ENCODE measurements around the gene OR52J3.
"Not testable (repeated sequence)": the region's sequence is repeated elsewhere in the genome, so short reads cannot be mapped to it uniquely, and the experiment has no call there.

OR52J3 gene

DNA sequence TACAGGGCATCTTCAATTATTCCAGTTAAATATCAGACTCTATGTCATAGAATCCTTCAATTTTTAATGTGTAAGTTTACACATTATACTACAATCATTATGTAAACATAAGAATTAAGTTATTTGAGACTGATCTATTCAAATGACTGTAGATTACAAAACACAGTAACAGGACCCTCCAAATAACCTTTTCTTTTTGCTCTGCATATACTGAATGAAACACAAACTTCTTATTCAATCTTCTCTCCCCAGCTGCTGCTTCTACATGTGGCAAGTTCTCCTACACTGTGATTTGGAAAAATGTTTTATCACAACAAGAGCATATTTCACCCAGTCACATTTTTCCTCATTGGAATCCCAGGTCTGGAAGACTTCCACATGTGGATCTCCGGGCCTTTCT, at the start of gene OR52J3:
Gene OR52J3 (plus strand): TSS at position 301 of the 400 bp plus-strand sequence. CDS start 0 bp downstream, at position 301.
- no peak for DNase-seq (ENCODE audit: low read depth)

DNA sequence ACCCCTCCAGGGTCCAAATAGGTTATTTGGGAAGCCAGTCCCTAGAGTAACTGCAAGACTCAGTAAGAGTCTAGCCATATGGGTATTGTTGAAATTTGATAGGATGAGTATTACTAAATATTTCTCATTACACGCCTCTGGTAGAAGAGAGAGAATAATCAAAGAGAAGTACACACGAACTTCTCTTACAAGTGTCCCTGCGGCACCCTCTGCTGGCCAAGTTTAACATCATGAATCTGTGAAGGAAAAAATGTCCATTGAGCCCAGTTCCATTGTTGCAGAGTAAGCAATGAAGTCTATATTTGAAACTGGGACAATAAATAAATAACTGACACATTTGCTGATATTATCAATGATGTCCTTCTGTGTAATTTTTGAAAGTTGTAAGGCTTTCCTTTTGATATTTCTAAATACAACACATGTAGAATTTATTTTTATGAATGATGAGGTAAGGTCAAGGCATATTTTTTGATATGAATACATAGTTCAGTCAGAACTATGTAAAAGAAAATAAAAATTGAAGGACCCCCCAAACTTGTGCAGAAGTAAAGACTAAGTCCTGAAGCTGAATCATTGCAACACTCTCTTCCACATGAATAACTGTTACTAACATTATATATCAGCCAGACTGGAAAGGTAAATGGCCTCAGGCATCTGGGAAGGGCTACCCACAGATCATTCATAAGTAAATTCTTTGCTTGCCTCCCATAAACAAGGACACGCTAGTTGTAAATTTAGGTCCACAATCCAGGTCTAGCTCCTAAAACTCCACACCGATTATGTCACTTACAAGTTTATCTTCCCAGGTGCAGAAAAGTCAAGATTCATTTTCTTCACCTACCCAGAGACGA, 41.7 kb upstream of the OR52J3 start:
- DNase-seq (ENCODE audit: low read depth): no peak

DNA sequence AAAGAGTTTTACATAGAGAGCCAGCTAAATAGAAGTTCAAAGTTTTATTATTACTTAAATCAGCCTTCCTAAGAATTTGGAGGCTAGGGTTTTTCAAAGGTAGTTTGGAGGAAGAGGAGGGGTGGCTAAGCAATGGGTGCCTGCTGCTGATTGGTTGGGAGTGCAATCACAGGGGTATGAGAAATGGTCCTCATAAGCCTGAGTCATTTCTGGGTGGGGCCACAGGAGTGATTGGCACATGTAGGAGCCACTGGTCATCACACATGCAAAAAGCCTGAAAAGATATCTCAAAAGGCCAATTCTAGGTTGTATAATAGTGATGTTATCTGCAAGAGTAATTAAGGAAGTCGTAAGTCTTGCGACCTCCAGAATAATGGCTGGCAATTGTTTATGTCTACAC, 38.8 kb upstream of the OR52J3 start:
- no peak for DNase-seq (ENCODE audit: low read depth)

DNA sequence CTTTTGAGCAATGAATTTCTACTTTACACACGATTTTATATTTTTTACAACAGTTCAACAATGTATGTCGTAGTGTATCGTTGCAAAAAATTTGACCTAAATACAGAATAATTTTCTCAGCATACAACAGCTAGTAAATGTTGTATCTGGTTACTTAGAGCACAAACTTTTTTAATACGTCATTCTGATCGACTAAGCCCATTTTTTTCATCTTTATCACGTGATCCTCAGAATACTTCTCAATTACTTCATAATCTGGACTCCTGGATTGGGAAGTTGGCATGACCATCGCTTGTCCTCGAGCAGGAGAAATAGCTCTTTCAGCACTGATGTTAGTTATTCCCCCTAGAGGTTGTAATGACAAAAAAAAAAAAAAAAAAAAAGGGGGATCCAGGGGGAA, 35.1 kb upstream of the OR52J3 start:
- DNase-seq (ENCODE audit: low read depth): no peak

DNA sequence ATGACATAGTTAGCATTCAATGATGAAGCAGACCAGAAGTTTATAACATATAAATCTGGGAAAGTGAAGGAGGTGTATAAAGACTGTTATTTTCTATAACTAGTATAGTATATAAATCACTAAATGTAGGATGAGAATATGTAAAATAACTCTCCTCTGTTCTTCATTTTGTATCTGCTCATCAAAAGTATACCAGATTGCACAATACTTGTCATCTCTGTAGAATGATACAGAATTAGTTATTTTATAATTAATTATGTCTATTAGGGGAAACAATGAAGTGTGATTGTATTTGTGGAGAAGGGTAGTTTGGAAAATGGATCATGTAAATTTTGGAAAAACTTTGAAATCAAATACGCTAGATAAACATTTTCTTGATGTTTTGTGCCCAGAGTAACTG, 33.3 kb upstream of the OR52J3 start:
- DNase-seq (ENCODE audit: low read depth): no peak

DNA sequence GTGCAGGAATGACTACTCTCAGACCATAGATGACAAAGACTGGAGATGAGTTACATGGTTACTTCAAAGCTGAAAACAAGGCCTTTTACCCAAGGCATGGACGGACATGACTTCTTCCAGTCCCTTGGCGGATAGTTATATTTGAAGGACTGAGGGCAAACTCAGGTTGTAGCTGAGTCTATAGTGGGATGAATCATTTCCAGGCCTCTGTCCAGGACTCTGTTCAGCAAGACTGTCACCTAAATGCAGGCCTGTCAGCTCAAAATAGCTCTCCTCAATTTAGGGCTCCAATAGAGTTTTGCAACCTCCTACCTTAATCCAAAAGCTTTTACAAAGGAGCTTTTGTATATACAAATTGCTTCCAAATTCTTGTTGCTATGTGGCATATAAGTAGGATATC, 24.3 kb upstream of the OR52J3 start:
- no peak for DNase-seq (ENCODE audit: low read depth)

DNA sequence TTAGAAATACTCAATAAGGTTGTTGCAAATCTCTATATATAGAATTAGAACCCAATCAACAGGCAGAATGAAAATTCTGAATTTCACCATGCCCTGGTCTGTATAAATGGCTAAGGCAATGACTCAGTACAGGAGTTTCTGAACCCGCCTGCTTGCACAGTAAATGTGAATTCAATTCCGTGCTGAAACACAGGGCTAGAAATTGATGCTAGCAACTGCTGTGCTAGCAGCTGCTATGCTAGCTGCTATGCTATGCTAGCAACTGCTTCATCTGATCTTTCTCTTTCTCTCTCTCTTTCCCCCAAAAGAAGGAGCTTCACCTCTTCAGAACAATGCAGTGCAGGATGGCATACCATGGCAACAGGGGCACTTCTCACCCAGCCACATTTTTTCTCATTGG, 9.7 kb upstream of the OR52J3 start:
- no peak for DNase-seq (ENCODE audit: low read depth)

DNA sequence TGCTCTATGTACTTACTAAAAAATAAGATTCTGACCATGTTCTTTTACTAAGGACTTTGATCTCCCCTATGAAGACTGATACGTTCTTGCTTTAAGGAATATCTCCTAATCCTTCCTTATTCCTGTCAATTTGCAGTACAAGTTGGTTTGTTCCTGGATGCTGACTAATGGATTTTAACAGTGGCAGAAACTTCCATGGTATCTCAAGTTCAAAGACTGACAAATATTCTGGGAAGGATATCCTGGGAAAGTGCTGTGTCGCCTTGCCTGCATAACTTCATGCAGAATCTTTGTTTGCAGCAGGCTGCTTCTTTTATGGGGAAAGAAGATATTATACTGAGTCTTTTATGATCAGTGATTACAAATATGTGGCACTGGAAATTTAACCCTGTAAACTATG, 8.4 kb upstream of the OR52J3 start:
- DNase-seq (ENCODE audit: low read depth): no peak

DNA sequence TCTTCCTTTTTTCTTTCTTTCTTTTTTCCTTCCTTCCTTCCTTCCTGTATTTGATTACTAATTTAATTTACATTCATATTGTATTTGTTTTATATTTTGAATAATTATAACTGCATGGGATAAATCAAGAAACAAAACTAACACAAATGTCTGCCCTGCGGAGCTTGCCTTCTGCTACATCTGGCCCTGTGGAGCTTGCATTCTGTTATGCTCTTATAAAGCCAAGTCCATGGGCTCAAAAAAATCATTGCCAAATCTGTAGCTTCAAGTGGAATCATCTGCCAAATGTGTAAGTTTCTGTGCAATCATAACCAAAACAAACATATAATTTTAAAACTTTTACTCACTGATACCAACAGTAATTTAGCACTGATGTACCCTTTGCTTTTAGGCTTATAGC, 8.0 kb upstream of the OR52J3 start:
- DNase-seq (ENCODE audit: low read depth): no peak

DNA sequence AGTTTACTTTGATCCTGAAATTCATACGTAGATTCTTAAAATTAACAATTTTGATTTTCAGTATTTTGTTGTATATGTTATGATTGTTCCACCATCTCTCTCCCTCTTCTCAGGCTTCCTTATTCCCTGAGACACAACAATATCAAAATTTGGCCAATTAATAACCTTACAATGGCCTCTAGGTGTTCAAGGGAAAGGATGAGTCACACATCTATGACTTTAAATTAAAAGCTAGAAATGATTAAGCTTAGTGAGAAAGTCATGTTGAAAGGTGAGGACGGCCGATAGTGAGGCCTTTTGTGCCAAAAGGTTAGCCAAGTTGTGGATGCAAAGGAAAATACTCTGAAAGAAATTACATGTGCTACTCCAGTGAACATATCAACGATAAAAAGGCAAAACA, 5.5 kb upstream of the OR52J3 start:
- no peak for DNase-seq (ENCODE audit: low read depth)

DNA sequence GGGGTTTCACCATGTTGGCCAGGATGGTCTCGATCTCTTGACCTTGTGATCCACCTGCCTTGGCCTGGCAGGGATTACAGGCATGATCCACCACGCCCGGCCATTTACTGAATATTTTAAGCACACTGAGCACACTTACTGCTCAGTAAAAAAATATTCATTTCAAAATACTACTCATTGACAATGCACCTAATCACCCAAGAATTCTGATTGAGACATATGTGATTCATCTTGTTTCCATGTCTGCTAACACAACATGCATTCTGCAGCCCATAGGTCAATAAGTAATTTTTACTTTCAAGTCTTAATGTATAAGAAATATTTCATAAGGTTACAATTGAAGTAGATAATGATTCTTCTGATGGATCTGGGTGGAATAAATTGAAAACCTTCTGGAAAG, 4.2 kb upstream of the OR52J3 start:
- no peak for DNase-seq (ENCODE audit: low read depth)

DNA sequence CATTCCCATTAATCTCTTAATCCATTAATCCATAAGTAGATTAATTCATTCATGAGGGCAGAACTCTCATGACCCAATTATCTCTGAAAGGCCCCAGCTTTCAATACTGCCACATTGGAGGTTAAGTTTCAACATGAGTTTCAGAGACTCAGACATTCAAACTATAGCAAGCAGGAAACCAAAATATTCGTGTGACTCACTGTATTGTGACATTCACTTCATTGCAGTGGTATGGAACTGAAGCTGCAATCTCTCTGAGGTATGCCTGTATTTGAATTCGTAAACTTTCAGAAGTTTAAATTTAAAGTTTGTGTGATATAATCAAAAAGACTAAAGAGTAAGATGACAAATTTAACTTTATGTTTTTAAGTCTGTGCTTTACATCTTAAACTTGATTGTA, 2.9 kb upstream of the OR52J3 start:
- DNase-seq (ENCODE audit: low read depth): no peak

DNA sequence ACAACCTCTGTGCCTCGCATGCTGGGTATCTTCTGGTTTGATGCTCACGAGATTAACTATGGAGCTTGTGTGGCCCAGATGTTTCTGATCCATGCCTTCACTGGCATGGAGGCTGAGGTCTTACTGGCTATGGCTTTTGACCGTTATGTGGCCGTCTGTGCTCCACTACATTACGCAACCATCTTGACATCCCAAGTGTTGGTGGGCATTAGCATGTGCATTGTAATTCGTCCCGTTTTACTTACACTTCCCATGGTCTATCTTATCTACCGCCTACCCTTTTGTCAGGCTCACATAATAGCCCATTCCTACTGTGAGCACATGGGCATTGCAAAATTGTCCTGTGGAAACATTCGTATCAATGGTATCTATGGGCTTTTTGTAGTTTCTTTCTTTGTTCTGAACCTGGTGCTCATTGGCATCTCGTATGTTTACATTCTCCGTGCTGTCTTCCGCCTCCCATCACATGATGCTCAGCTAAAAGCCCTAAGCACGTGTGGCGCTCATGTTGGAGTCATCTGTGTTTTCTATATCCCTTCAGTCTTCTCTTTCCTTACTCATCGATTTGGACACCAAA, 516 bp downstream of the OR52J3 start:
- no peak for DNase-seq (ENCODE audit: low read depth)

DNA sequence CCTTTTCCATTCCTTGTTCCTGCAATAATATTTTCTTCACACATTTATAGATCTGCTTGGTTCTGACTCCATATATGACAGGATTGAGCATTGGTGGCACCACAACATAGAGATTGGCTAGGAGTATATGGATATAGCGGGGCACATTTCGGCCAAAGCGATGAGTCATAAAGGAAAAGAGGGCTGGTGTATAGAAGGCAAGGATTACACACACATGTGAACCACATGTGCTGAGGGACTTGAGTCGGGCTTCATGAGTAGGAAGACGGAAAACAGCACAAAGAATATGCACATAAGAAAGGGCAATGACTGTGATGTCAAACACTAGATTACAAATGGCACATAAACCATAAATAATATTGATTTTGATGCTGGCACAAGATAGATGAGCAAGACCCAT, 12.4 kb downstream of the OR52J3 start:
- DNase-seq (ENCODE audit: low read depth): not testable (repeated sequence)

DNA sequence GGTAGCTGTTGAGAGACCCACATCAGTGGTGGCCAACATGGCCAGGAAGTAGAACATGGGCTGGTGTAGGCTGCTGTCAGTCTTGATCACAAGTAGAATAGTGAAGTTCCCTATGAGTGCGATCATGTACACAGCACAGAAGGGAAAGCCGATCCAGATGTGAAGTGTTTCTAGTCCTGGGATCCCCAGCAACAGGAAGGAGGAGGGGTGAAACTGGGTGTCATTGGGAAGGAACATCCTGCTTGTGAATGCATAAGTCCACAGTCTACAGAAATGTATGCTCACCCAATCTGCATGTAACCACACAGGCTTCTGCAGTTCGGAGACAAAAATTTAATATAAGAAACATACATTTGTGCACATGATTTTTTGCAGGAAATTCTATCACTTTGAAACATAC, 13.1 kb downstream of the OR52J3 start, which contains the start of gene OR52E2:
Gene OR52E2 (minus strand): TSS at position 237 of the 400 bp plus-strand sequence. CDS start 0 bp downstream, at position 237.
- no peak for DNase-seq (ENCODE audit: low read depth)

DNA sequence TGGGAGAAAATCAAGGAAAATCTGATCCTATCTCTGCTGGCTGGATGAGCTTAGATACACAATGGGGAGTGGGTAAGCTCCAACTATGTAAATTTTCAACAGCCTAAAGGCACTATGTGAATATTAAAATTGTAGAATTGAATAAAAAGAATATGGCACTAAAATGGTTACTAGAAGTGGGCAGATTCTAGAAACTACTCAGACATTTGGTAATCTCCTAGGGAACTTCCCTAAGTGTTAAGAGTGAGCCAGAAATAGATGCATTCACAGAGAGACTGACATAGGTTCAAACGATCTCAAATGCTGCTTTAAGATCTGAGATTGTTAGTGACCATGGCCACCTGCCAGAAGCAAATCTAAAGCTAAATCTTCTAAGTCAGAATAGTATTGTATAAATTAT, 18.7 kb downstream of the OR52J3 start:
- no peak for DNase-seq (ENCODE audit: low read depth)

DNA sequence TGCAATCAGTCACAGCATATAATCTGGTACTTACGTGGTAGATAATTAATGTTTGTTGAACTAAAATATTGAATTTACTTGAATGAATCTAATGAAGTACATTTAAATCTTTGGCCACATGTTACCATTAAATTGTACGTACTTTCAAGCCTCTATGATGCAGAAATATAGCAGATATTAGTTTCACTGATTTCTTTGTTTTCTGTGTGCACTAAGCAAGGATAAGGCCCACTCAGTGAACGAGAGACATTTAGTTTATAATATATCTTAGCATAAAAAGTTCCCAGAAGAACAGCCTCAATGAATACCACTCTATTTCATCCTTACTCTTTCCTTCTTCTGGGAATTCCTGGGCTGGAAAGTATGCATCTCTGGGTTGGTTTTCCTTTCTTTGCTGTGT, 22.9 kb downstream of the OR52J3 start, which contains the start of gene OR52E1:
Gene OR52E1 (plus strand): TSS at position 301 of the 400 bp plus-strand sequence.
- no peak for DNase-seq (ENCODE audit: low read depth)

DNA sequence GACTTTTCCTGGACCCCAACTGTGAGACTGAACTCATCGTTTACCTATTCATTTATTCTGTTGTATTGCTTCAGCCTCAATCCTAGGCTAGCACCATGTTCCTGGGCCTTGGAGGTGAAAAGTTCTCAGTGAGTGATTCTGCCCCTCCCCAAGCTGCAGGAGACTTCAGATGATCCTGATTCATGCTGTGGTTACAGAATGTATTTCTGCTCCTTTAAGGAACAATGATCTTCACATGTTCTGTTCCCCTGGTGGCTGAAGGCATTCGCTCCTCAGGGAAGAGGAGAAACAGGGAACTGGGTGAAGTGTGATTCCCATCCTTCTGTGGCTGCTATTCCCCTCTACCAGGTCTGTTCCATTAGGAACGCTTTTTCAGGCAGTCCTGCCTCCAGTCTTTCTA, 25.5 kb downstream of the OR52J3 start:
- no peak for DNase-seq (ENCODE audit: low read depth)

DNA sequence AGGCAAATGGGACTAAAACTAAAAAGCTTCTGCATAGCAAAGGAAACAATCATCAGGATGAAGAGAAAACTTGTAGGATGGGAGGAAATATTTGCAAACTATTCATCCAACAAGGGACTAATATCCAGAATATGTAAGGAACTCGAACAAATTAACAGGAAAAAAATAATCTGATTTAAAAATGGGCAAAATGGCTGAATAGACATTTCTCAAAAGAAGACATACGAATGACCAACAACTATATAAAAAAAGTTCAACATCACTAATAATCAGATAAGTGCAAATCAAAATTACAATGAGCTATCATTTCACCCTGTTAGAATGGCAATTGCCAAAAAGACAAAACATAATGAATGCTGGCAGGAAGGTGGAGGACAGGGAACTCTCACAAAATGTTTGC, 35.1 kb downstream of the OR52J3 start:
- DNase-seq (ENCODE audit: low read depth): no peak

DNA sequence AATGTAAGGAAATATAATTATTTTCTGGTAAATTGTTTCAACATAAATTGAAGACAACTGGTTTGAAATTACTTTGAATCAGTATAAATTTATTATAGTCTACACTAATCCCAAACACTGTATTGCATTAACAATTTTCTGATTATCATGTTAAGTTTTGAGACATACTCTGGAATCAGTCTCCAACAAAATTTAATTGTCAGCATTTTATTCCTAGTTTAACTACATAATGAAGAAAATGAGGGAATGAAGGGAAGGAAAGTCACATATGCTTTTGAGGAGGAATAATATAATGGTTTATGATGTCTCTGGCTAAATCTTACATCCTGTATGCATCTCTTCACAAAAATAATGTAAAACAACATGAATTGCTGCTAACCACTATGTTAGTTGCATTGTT, 37.3 kb downstream of the OR52J3 start:
- DNase-seq (ENCODE audit: low read depth): no peak

DNA sequence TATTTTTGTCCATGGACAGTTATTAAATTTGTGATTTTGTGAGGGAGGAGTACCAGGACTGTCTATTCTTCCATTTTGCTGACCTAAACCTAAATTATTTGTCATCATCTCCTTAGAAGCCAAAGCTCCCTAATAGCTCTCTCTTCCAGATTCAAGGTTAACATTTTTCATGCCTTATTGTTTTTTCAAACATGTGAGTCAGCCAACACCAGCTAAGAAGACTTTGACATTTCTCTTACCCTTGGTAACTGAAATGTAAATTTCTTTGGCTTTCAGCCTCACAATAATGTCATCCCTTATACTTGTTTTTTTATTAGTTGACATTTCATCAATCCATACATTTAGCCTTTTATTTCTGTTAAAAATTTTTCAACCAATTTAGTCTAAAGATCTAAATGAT, 42.2 kb downstream of the OR52J3 start:
- no peak for DNase-seq (ENCODE audit: low read depth)

DNA sequence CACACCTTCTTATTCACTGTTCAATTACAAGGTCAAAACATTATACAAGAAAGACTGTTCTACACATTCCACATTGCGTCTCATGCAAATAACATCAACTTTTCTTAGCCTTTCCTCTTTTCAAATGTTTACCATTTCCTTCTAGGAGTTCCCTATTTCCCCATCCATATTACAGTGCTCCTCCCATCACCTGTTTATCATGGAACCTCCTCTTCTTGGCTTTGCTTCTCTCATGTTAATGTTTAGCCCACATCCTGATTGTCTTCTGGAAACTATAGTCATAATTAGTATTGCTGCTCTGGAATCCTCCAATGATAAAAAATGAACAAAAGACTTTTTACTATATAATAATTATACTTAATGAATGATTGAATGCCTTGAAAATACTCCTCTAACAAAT, 44.3 kb downstream of the OR52J3 start:
- DNase-seq (ENCODE audit: low read depth): no peak

DNA sequence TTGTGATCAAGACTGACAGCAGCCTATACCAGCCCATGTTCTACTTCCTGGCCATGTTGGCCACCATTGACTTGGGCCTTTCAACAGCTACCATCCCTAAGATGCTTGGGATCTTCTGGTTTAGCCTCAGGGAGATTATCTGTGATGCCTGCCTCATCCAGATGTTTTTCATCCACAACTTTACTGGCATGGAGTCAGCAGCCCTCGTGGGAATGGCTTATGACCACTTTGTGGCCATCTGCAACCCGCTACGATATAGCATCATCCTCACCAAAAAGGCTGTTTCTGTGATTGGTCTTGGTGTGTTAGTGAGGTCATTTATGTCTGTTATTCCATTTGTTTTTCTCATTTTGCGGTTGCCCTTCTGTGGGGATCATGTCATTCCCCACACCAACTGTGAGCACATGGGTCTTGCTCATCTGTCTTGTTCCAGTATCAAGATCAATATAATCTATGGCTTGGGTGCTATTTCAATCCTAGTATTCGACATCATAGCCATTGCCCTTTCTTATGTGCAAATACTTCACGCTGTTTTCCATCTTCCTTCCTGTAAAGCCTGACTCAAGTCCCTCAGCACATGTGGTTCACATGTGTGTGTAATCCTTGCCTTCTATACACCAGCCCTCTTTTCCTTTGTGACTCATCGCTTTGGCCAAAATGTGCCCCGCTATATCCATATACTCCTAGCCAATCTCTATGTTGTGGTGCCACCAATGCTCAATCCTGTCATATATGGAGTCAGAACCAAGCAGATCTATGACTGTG, 46.7 kb downstream of the OR52J3 start:
- DNase-seq (ENCODE audit: low read depth): no peak
